Gastroesophageal sphincter (tissue), 3 donors: ENCODE measurements around the gene PELI2.

Experiments
- CTCF ChIP-seq, 4 experiments: fragments of 200-600 bp in 2 of 4; fragments of 450-650 bp in 2 of 4; sonication (generic) in 1 of 4; IDR thresholded peaks; one replicate each; pipeline ENCODE4 v1.5.1; 2017 to 2019; ENCODE audit warnings: antibody characterized with exemption in 4 of 4, mild to moderate bottlenecking in 2 of 4, moderate library complexity in 2 of 4
- POLR2A ChIP-seq, 2 donors: fragments of 450-650 bp; IDR thresholded peaks; one replicate each; pipeline ENCODE4 v1.6.1; 2017; ENCODE audit warnings: antibody characterized with exemption in 2 of 2, mild to moderate bottlenecking in 2 of 2, moderate library complexity in 1 of 2
- POLR2AphosphoS5 ChIP-seq: sonication (generic); formaldehyde crosslinking; IDR thresholded peaks from one replicate; pipeline ENCODE4 v1.6.1; 2017; ENCODE audit warnings: antibody characterized with exemption

GRCh38 chr14:56170877-56171422 is 52.7 kb downstream of the PELI2 start:
- no peak for TF ChIP-seq POLR2A (IDR thresholded peaks at IDR 0.05)
- TF ChIP-seq CTCF (IDR thresholded peaks at IDR 0.05): no peak
- no peak for TF ChIP-seq POLR2AphosphoS5
